Duodenal mucosa (tissue), 2 donors: ENCODE results near the gene DNMT3B.
"Not testable (repeated sequence)": the region's sequence is repeated elsewhere in the genome, so short reads cannot be mapped to it uniquely, and the experiment has no call there.

Experiments used
- H3K27ac ChIP-seq: one replicate; pipeline ENCODE4 v1.7.0; 2013; ENCODE audit warnings: low read depth, low read length
- H3K27me3 ChIP-seq, 2 donors: one replicate each; pipeline ENCODE4 v1.7.0; 2013; ENCODE audit warnings: low read length in 2 of 2, control low read depth in 1 of 2; ENCODE audit not compliant: insufficient read depth in 2 of 2, control insufficient read depth in 1 of 2
- H3K36me3 ChIP-seq, 2 donors: one replicate each; pipeline ENCODE4 v1.7.0; 2013; ENCODE audit warnings: low read length in 2 of 2, control low read depth in 1 of 2; ENCODE audit not compliant: insufficient read depth in 2 of 2, control insufficient read depth in 1 of 2
- H3K4me1 ChIP-seq, 2 donors: one replicate each; pipeline ENCODE4 v1.7.0; 2013; ENCODE audit warnings: low read length in 2 of 2, control low read depth in 1 of 2; ENCODE audit not compliant: insufficient read depth in 2 of 2, control insufficient read depth in 1 of 2
- H3K4me3 ChIP-seq, 2 donors: one replicate each; pipeline ENCODE4 v1.7.0; 2013; ENCODE audit warnings: low read length in 2 of 2, low read depth in 1 of 2
- H3K9ac ChIP-seq, 2 donors: one replicate each; pipeline ENCODE4 v1.7.0; 2013; ENCODE audit warnings: low read length in 2 of 2, low read depth in 1 of 2
- H3K9me3 ChIP-seq, 2 donors: one replicate each; pipeline ENCODE4 v1.7.0; 2013; ENCODE audit warnings: low read length in 2 of 2, control low read depth in 1 of 2; ENCODE audit not compliant: control insufficient read depth in 1 of 2

DNMT3B gene

GRCh38 chr20:32792731-32793458 lies 30.7 kb downstream of the DNMT3B start:
- Histone ChIP-seq H3K4me3 (no peak overlapping the region), H3K27ac (no peak overlapping the region), H3K36me3 (no peaks in the 10 kb centered on the region), H3K9ac (no peak overlapping the region), H3K27me3 (no peaks in the 10 kb centered on the region), H3K4me1 (no peaks in the 10 kb centered on the region), H3K9me3 (no peaks in the 10 kb centered on the region)

GRCh38 chr20:32796383-32796948 lies 34.3 kb downstream of the DNMT3B start:
- Histone ChIP-seq H3K27me3 (no peaks in the 10 kb centered on the region), H3K4me1 (no peaks in the 10 kb centered on the region), H3K27ac (no peak overlapping the region), H3K36me3 (no peaks in the 10 kb centered on the region), H3K4me3 (no peak overlapping the region), H3K9ac (no peak overlapping the region), H3K9me3 (no peaks in the 10 kb centered on the region)

DNA sequence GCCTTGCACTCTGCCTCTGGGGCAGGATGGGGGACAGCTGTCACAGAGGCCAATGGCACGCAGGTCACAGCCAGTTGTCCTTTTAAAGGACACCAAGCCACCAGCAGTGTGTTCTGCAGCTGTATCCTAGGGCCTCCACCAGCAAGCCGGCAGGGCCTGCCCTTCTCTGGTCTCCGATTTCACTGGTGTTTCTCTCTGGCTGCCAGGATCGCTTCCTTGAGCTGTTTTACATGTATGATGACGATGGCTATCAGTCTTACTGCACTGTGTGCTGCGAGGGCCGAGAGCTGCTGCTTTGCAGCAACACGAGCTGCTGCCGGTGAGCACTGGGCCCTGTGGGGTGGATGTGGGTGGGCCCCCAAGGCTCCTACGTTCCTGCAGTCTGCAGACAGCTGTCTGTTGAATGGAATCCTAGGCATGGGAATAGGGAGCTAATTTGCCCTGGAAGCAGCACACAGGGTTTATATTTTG lies 34.8 kb downstream of the DNMT3B start:
- no peak overlapping the region for H3K27ac ChIP-seq
- no peak overlapping the region for H3K9ac ChIP-seq

DNA sequence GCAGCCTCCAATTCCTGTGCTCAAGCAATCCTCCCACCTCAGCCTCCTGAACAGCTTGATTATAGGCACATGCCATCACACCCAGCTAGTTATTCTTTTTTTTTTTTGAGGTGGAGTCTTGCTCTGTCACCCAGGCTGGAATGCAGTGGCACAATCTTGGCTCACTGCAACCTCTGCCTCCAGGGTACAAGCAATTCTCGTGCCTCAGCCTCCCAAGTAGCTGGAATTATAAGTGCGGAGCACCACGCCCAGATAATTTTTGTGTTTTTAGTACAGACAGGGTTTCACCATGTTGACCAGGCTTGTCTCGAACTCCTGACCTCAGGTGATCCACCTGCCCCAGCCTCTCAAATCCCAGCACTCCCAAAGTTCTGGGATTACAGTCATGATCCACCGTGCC lies 35.4 kb downstream of the DNMT3B start:
- not testable (repeated sequence) for H3K9me3 ChIP-seq, H3K4me1 ChIP-seq, H3K27me3 ChIP-seq, H3K4me3 ChIP-seq, H3K27ac ChIP-seq, H3K36me3 ChIP-seq, H3K9ac ChIP-seq

More for the DNA sequence above, 34.8 kb downstream of the DNMT3B start:
- Histone ChIP-seq H3K36me3 (no peaks in the 10 kb centered on the region), H3K4me1 (no peaks in the 10 kb centered on the region), H3K27me3 (no peaks in the 10 kb centered on the region), H3K9me3 (no peaks in the 10 kb centered on the region), H3K4me3 (no peak overlapping the region)

GRCh38 chr20:32798046-32798981 lies 36.1 kb downstream of the DNMT3B start:
- Histone ChIP-seq H3K27me3 (no peaks in the 10 kb centered on the region), H3K27ac (no peak overlapping the region), H3K4me3 (no peak overlapping the region), H3K36me3 (peaks cover 0 to 2% of the 10 kb centered on the region in 2 donors), H3K9ac (no peak overlapping the region), H3K9me3 (no peaks in the 10 kb centered on the region), H3K4me1 (no peaks in the 10 kb centered on the region)

- no peak overlapping the region for H3K4me3 ChIP-seq
- H3K9ac ChIP-seq: no peak overlapping the region
- no peaks in the 10 kb centered on the region for H3K27me3 ChIP-seq
- H3K36me3 ChIP-seq: peaks cover 0 to 2% of the 10 kb centered on the region in 2 donors
- no peaks in the 10 kb centered on the region for H3K4me1 ChIP-seq
- no peak overlapping the region for H3K27ac ChIP-seq
- H3K9me3 ChIP-seq: no peaks in the 10 kb centered on the region
Measured at GRCh38 chr20:32803092-32803491, 40.9 kb downstream of the DNMT3B start.

DNA sequence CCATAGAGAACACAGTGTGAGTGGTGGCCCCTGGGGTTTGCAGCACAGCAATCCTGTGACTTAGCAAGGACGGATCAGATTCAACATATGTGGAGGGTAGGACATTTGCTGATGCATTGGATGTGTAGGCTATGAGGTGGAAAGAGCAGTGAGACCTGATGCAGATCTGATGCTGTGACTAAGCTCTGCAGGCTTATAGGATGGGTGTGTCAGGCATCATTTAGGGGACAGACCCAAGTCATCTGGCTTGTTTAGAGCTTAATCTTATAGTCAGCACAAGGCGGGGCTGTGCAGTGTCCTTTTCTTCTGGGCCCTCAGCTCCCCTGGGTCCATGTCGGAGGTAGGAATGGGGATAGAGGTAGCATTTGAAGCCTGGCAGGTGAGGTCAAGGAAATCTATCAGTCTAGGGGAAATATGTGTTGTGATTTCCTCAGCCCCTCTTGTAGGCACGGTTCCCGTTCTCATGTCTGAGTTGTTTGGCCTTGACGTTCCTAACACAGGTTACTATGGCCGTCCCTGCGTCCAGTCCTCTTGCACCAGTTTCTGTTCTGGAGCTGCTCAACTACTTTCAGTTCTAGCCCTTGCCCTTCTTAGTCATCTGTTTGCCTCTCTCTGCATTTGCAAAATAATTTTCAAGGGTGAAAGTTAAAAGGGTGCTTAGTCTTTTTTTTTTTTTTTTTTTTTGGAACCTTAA lies 42.0 kb downstream of the DNMT3B start:
- H3K27me3 ChIP-seq: no peaks in the 10 kb centered on the region
- no peaks in the 10 kb centered on the region for H3K9me3 ChIP-seq
- peaks cover 0 to 2% of the 10 kb centered on the region in 2 donors for H3K36me3 ChIP-seq
- H3K4me3 ChIP-seq: no peak overlapping the region
- no peak overlapping the region for H3K9ac ChIP-seq
- H3K4me1 ChIP-seq: no peaks in the 10 kb centered on the region
- no peak overlapping the region for H3K27ac ChIP-seq

GRCh38 chr20:32804817-32805216 lies 42.6 kb downstream of the DNMT3B start:
- no peaks in the 10 kb centered on the region for H3K4me1 ChIP-seq
- H3K27me3 ChIP-seq: no peaks in the 10 kb centered on the region
- H3K27ac ChIP-seq: no peak overlapping the region
- no peak overlapping the region for H3K4me3 ChIP-seq
- H3K9me3 ChIP-seq: no peaks in the 10 kb centered on the region
- H3K9ac ChIP-seq: no peak overlapping the region
- H3K36me3 ChIP-seq: peaks cover 0 to 2% of the 10 kb centered on the region in 2 donors

- Histone ChIP-seq H3K9ac (no peak overlapping the region), H3K4me3 (no peak overlapping the region), H3K9me3 (no peaks in the 10 kb centered on the region), H3K27ac (no peak overlapping the region), H3K36me3 (peaks cover 0 to 2% of the 10 kb centered on the region in 2 donors), H3K4me1 (no peaks in the 10 kb centered on the region), H3K27me3 (no peaks in the 10 kb centered on the region)
Measured at GRCh38 chr20:32805721-32806120, 43.5 kb downstream of the DNMT3B start.
